OCI-M2 (cell line): ENCODE measurements around the gene RAD52.
"Not testable (repeated sequence)": the region's sequence is repeated elsewhere in the genome, so short reads cannot be mapped to it uniquely, and the experiment has no call there.

Experiments
- DNase-seq: peaks from one replicate; lab custom pipeline; 2025; ENCODE audit not compliant: unreplicated experiment; lab: John Stamatoyannopoulos, UW

Gene RAD52

DNA sequence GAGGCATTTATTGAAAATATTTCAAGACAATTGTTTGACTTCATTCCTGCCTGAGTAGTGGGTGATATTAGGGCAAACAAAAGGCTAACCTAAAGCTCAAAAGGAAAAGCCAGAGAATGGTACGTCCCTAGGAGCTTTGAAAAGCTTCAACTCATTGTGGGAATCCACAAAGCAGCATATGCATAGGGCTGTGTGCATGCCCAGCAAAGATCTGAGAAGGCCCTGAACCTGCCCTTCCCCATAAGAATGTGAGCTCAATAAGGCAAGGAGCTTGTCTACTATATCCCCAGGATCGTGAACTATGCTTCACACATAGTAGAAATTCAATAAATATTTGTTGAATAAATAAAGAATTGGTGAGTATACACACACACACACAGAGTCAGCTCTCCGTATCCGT lies 19.1 kb upstream of the RAD52 start:
- DNase-seq, result no peak

DNA sequence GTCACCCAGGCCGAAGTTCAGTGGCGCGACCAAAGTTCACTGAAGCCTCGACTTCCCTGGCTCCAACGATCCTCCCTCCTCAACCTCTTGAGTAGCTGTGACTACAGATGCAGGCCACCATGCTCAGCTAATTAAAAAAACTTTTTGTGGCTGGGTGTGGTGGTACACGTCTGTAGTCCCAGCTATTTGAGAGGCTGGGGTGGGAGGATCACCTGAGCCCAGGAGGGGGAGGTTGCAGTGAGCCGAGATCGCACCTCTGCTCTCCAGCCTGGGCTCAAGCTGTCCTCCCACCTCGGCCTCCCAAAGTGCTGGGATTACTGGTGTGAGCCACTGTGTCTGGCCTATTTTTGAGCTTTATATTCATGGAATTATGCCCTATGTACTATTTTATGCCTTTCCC lies 18.1 kb upstream of the RAD52 start:
- no peak for DNase-seq

DNA sequence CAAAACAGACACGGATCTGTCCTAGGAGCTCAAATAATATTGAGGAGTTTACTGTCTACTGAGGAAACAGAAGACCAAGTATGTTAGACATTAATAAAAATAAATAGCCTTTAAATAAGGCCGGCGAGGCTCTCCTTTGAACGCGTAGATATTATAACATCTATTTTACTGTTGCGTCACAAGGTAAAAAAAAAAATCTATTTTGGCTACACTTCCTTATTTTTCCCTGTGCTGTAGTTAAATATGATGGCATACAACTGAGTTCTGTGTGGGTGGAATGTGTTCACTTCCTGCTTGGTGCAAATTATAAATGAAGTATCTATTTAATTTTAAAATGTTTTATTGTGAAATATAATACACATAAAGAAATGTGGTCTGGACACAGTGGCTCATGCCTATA lies 17.2 kb upstream of the RAD52 start:
- DNase-seq, result no peak

DNA sequence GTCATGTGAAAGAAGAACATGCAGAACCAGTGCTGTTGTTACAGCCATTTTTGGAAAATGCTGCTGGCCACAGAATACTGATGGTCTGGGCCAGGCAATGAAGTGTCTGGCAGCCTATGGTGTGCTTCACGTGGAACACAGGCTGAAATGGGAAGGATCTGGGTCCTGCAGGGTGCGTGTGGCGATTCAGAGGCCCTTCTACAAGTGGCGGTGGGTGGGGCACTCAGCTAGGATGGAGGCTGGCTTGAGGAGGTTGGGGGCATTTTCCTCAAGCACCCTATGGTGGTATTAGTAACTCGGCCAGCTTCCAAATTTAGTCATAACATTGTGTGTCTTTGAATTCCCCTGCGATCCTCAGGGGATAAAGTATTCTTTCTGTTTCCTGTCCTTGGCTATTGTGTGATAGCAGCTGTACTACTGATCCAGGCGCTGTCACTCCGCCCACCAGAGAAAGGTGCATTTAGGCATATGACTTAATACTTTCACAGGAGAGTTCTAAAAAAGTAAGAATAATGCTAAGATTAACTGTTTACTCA lies 9.2 kb upstream of the RAD52 start:
- DNase-seq, result no peak

DNA sequence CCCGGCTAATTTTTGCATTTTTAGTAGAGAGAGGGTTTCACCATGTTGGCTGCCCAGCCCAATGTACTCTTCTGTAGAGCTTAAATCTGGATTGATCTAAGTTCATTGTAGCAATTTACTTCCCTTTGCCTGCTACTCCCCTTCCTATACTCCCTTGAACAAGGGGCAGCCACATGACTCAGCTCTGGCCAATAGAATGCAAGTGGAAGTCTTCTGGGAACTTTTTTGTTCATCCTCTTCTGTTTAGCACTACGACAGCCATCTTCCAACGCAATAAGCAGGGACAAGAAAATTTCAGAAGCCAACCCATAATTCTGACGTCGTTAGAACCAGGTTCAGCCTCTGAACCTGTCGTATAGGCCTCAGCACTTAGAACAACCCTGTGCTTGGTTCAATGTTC lies 6.4 kb upstream of the RAD52 start:
- DNase-seq, result no peak

DNA sequence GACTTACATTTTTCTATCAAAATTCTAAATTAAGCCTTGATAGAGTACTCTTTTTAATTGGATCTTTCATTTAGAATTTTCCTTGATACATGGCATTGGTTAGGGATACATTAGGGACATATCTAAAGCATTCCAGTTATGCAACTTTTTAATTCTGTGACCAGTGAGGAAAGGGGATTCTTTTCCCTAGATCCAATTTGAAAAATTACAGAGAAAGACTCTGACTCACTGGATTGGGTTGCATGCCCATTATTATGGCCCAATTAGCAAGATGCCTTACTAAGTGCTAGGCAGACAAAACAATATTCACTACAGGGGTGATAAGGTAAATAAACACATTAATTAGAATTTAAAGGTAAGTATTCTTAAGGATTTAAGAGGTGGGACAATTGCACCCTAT lies 5.2 kb upstream of the RAD52 start:
- no peak for DNase-seq

DNA sequence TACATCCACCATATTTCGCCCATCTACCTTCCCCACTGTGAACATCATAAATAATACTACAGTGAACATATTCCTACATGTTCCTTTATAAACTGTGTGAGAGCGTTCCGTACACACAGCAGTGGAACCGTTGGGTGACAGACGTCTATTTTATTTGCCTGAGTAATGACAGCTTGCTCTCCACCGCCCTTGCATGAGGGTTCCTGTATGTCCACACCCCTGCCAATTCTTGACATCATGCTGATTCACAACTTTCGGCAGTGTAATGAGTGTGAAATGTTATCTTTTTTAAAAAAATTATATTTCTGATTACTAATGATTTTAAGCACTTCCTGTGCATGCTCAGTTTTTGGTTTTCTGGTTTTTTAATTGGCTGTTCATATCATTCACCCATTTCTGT lies 4.3 kb upstream of the RAD52 start:
- no peak for DNase-seq

DNA sequence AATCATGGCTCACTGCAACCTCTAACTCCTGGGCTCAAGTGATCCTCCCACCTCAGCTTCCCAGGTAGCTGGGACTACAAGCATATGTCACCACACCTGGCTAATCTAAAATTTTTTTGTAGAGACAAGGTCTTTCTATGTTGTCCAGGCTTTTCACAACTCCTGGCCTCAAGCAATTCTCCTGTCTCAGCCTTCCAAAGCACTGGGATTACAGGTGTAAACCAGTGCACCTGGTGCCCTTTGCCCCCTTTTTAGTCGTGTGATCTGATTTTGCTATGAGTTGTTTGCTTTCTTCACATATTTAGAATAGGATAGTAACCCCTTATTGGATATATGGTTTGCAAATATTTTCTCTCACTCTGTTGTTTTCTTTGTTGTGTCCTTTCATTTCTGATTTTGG lies 1.7 kb upstream of the RAD52 start:
- DNase-seq, result no peak

DNA sequence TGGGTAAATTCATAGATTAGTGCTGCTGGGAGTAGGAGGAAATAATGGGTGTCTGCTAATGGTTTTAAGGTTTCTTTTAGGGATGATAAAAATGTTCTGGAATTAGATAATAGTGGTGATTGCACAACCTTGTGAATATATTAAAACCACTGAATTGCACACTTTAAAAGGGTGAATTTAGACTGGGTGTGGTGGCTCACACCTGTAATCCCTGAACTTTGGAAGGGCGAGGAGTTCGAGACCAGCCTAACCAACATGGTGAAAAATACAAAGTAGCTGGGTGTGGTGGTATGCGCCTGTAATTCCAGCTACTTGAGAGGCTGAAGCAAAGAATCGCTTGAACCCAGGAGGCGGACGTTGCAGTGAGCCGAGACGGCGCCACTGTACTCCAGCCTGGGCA lies 1.3 kb downstream of the RAD52 start:
- DNase-seq, result no peak

DNA sequence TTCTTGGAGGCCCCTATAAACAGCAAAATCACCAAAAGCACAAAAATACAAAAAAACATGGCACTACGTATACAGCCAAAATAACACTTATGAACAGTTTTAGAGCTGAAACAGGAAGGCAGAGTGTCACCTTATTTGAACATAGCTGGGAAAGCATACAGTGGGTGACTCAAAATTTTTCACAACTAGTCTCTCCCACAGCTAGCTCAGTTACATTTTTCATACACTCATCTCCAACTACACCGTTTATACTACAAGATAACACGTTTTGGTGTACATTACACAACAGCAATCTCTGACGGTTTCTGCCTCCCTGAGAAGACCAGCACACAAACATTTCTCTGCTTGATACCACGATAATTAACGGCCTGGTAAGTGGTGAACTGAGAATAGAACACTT lies 2.9 kb downstream of the RAD52 start:
- DNase-seq, result no peak

DNA sequence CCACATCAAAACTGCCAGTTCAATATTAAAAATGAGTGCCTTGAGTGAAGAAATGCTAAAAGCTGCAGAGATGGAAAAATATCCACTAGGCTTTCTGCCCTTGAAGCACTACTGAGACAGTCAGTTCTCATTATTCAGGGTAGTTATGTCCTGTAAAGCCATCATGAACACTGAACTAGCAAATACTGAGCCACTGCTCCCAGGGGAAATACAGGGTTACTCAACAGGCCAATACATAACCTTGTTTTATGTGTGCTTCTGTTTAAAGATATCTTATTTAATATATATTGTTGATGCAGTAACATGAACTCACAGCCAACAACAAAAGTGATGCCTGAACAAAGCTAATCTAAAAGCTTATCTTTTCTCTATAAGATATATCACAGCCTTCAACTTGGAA lies 3.3 kb downstream of the RAD52 start:
- no peak for DNase-seq

DNA sequence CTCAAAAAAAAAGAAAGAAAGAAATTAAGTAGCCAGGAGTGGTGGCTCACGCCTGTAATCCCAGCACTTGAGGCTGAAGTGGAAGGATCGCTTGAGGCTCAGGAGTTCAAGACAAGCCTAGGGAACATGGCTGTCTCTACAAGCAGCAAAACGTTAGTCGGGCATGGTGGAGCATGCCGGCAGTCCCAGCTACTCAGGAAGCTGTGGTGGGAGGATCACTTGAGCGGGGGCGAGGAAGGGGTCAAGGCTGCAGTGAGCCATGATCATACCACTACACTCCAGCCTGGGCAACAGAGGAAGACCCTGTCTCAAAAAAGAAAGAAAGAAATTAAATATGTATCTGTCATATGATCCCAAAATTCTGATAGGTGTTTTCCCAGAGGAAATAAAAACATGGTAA lies 5.3 kb downstream of the RAD52 start:
- no peak for DNase-seq

DNA sequence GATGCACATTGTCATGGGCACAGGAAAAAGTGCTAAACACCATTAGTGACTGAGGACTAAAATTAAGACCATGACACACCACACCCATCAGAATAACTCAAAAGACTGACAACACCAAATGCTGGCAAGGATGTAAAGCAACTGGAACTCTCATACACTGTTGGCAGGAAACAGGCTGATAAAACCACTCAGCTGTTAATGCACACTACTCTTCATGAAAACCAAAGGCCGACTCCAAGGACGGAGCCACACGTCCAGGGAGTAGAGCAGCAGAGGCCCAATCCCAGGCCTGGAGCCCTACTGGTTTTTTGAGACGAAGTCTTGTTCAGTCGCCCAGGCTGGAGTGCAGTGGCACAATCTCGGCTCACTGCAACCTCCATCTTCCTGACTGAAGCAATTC lies 6.4 kb downstream of the RAD52 start:
- no peak for DNase-seq

DNA sequence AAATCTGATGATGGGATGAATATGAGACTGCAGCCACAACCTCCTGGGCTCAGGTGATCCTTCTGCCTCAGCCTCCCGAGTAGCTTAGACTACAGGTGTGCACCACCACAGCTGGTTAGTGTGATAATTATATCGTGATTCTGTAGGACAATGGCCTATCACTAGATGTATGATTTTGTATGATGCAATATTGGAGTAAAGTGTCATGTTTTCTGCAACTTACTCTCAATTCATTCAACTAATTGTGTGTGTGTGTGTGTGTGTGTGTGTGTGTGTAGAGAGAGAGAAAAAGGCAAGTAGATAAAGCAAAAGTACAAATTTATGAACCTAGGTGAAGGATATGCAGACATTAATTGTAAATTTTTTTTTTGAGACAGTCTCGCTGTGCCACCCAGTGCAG lies 10.7 kb downstream of the RAD52 start:
- DNase-seq, result no peak

DNA sequence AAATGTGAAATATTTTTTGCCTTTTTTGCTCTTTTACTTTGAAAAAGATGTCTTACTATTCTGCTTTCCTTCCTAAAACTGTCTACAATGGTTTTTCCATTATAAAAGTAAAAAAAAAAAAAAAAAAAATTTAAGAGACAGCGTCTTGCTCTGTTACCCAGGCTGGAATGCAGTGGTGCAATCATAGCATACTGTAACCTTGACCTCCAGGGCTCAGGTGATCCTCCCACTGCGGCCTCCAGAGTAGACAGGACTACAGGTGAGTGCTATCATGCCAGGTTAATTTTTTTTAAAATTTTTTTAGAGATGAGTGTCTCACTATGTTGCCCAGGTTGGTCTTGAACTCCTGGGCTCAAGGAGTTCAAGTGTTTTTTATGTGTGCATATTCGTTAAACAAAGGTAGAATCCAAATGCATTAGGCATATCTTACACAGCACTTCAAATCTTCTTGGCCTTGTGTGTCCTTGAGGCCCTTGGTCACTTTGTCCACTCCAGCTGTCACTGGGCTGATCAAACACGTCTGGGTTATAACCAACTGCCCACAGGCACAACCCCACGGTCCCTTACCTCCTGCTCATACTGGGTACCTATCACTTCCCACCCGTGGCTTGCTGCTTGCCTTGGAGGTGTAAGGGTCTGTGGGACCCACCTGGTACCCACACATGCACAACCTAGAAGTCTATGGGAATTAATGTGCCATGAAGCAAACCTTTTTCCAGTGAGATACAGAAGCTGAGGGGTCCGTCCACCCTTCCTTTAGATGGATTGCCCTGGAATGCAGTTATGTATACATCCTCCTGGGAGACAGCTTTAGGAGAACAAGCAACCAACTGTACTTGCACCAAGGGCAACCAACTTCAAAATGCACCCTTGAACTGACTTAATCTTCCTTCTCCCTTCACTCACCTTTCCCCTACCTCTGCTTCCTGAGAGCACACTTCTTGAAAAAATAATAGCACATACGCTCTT lies 12.8 kb downstream of the RAD52 start:
- DNase-seq, result no peak

DNA sequence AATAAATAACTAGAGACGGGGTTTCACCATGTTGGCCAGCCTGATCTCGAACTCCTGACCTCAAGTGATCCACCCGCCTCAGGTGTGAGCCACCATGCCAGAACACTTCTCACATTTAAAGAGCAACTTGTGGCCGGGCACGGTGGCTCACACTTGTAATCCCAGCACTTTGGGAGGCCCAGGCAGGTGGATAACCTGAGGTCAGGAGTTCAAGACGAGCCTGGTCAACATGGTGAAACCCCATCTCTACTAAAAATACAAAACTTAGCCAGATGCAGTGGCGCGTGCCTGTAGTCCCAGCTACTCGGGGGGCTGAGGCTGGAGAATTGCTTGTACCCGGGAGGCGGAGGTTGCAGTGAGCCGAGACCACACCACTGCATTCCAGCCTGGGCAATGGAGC lies 13.6 kb downstream of the RAD52 start:
- DNase-seq, result not testable (repeated sequence)

DNA sequence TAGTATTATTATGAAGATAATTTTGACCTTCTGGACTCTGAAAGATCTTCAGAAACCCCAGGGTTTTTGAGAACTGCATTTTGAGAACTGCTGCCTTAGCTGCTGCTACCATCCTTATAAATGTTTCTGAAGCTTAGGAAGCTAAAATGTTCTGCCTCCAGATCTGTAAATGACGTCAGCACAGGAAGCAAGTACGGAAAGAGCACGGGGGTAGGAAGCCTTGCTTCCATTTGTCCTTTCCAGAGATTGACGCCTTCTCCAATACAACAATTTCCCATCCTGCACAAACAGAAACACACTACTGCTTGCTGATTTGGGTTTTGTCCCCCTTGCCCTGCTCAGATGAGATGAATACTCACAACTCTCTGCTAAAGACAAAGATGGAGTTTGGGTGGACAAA lies 17.9 kb downstream of the RAD52 start:
- DNase-seq, result no peak

DNA sequence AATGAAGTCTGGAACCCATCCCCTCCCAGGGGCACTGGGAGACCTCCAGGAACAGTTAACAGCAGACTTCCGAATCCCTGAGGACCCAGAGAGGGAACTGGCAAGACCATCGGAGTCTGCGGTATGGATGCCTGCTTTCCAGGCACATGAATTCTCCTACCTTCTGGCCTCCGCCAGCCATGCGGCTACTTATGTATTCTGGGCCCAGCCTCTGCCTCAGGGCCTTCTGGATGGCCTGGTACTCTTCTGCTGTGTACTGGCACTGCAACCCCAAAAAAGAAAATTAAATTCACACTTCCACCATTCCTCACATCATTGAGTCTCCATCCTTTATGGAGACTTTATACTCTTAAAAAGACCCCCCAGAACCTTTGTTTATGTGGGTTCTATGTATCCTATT lies 18.4 kb downstream of the RAD52 start:
- DNase-seq, result no peak

DNA sequence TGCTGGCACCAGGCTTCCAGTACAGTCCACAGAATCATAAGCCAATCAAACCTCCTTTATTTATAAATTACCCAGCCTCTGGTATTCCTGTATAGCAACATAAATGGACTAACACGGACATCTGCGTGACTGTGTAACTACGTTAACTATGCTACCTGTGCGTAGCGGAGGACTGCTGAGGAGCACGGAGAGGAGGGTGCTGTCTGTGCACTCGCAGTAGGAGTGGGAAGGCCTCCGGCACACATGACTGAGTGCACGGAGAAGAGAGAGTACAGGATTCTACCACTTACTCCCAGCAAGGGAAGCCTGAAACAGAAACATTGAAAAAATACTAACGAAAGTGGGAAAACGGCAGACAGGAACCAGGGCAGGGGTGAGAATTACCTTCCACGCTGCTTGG lies 22.9 kb downstream of the RAD52 start:
- no peak for DNase-seq

DNA sequence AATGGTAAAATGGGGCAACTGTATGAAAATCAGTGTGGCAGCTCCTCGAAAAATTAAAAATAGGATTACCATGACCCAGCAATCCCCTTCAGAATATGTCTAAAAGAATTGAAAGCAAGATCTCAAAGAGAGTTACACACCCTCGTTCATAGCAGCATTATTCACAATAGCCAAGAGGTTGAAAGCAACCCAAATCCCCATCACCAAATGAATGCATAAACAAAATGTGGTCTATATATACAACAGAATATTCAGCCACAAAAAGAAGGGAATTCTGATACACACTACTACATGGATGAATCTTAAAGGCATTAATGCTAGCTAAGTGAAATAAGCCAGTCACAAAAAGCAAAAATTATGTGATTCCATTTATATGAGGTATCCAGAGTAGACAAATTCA lies 27.2 kb downstream of the RAD52 start:
- no peak for DNase-seq

DNA sequence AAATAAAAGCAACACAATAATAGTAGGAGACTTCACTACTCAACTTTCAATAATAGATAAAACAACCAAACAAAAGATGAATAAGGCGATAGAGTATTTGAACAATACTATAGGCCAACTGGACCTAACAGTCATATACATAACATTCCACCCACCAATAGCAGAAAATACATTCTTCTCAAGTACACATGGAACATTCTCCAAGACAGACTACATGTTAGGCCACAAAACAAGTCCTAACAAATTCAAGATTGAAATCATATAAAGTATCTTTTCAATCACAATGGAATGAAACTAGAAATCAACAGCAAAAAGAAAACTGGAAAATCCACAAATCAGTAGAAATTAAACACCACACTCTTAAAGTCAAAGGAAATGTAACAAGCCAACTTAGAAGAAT lies 28.8 kb downstream of the RAD52 start:
- DNase-seq, result no peak

DNA sequence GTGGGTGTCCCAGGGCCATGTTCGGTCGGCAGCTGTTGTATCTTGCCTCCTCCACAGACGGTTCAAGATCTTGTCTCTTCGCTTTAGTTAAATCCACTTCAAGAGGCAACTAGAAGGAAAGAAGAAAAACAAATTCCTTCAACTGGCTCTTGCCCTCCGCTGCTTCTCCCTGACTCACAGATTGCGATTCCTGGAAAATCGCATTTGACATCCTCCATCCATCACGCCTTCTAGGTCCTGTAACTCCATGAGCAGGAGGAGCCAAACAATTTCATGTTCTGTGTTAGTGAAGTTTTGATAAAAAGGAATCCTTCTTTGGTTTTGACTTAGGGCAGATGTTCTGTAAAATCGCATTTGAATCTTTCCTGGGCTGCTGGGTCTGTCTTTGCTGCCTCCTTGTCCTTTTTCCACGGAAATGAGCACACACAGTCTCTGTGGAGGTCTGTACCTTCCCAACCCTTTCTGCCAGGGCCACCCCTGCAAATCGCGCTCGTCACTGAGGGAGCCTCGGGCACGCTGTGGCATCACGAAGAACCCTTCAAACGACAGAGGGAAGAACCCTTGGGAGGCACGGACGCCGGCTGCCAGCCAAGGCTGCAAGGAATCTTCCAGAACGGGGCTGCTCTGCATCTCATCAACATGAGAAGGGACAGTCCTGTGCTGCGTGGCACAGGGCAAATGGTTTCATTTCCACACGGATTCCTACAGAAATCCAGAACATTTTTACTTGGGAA lies 32.6 kb downstream of the RAD52 start:
- DNase-seq, result no peak
